PFSK-1 (cell line): Measurements from ENCODE around the gene AASDHPPT.

Source experiments
- FOXP2 ChIP-seq: optimal IDR thresholded peaks from 2 replicates; pipeline ENCODE3; 2011; ENCODE audit warnings: borderline replicate concordance, control low read depth, inconsistent platforms; ENCODE audit not compliant: insufficient read depth; ENCODE audit errors: extremely low read length, extremely low read depth
- POLR2AphosphoS5 ChIP-seq: IDR thresholded peaks from 2 replicates; pipeline ENCODE4 v1.6.1; 2012; ENCODE audit warnings: low read depth, mild to moderate bottlenecking, control low read depth, low read length, moderate library complexity
- REST ChIP-seq, 2 experiments: IDR thresholded peaks; 2 replicates each; pipeline versions ENCODE4 v1.6.1 to v1.8.0; 2011 to 2012; ENCODE audit warnings: low read depth in 2 of 2, low read length in 2 of 2, control low read depth in 1 of 2, inconsistent platforms in 1 of 2, mild to moderate bottlenecking in 1 of 2, moderate library complexity in 1 of 2; ENCODE audit not compliant: insufficient read depth in 1 of 2
- SIN3A ChIP-seq: IDR thresholded peaks from 2 replicates; pipeline ENCODE4 v1.6.1; 2012; ENCODE audit warnings: mild to moderate bottlenecking, low read length, moderate library complexity, borderline replicate concordance; ENCODE audit not compliant: insufficient read depth
- TAF1 ChIP-seq: IDR thresholded peaks from 2 replicates; pipeline ENCODE4 v1.6.1; 2012; ENCODE audit warnings: low read length, control low read depth, borderline replicate concordance; ENCODE audit not compliant: insufficient read depth

The AASDHPPT gene

GRCh38 chr11:106032861-106033260 is 44.6 kb upstream of the AASDHPPT start:
- no peak for TF ChIP-seq TAF1
- TF ChIP-seq SIN3A: no peak
- no peak for TF ChIP-seq POLR2AphosphoS5
- TF ChIP-seq FOXP2: no peak
- TF ChIP-seq REST (IDR thresholded peaks at IDR 0.05; ENCODE audit: insufficient read depth in 1 of 2, low read depth in 2 of 2, low read length in 2 of 2): no peak

- TF ChIP-seq TAF1 (no peak), FOXP2 (no peak), SIN3A (no peak), REST (IDR thresholded peaks at IDR 0.05; ENCODE audit: insufficient read depth in 1 of 2, low read depth in 2 of 2, low read length in 2 of 2) (no peak), POLR2AphosphoS5 (no peak)
Measured at GRCh38 chr11:106043540-106043939, 33.9 kb upstream of the AASDHPPT start.

GRCh38 chr11:106047631-106048030 is 29.8 kb upstream of the AASDHPPT start:
- TF ChIP-seq TAF1 (no peak), FOXP2 (no peak), POLR2AphosphoS5 (no peak), REST (IDR thresholded peaks at IDR 0.05; ENCODE audit: insufficient read depth in 1 of 2, low read depth in 2 of 2, low read length in 2 of 2) (no peak), SIN3A (no peak)

GRCh38 chr11:106049727-106050476 is 27.6 kb upstream of the AASDHPPT start:
- TF ChIP-seq TAF1 (no peak), FOXP2 (no peak), POLR2AphosphoS5 (no peak), REST (IDR thresholded peaks at IDR 0.05; ENCODE audit: insufficient read depth in 1 of 2, low read depth in 2 of 2, low read length in 2 of 2) (no peak), SIN3A (no peak)
